ENCODE data around the gene PGLYRP1.

- TF ChIP-seq CTCF (conservative IDR thresholded peaks at IDR 0.05; ENCODE audit: low read depth, low read length) (no peak), EZH2phosphoT487 (IDR thresholded peaks at IDR 0.05; ENCODE audit: borderline replicate concordance, low read length) (no peak)
Measured at GRCh38 chr19:45975306-45976070, 47.4 kb downstream of the PGLYRP1 start.
